PFSK-1 (cell line): ENCODE measurements around the gene SLC46A1.
A peak's percentile ranks its signal among the peaks of the same experiment; 100 is the strongest.

Experiments used
- FOXP2 ChIP-seq: optimal IDR thresholded peaks from 2 replicates; pipeline ENCODE3; 2011; ENCODE audit warnings: borderline replicate concordance, control low read depth, inconsistent platforms; ENCODE audit not compliant: insufficient read depth; ENCODE audit errors: extremely low read length, extremely low read depth
- POLR2AphosphoS5 ChIP-seq: IDR thresholded peaks from 2 replicates; pipeline ENCODE4 v1.6.1; 2012; ENCODE audit warnings: low read depth, mild to moderate bottlenecking, control low read depth, low read length, moderate library complexity
- SIN3A ChIP-seq: IDR thresholded peaks from 2 replicates; pipeline ENCODE4 v1.6.1; 2012; ENCODE audit warnings: mild to moderate bottlenecking, low read length, moderate library complexity, borderline replicate concordance; ENCODE audit not compliant: insufficient read depth
- TAF1 ChIP-seq: IDR thresholded peaks from 2 replicates; pipeline ENCODE4 v1.6.1; 2012; ENCODE audit warnings: low read length, control low read depth, borderline replicate concordance; ENCODE audit not compliant: insufficient read depth
- TF ChIP-seq, protein P1 (sequence below), 2 experiments: IDR thresholded peaks; 2 replicates each; pipeline versions ENCODE4 v1.6.1 to v1.8.0; 2011 to 2012; ENCODE audit warnings: low read depth in 2 of 2, low read length in 2 of 2, control low read depth in 1 of 2, inconsistent platforms in 1 of 2, mild to moderate bottlenecking in 1 of 2, moderate library complexity in 1 of 2; ENCODE audit not compliant: insufficient read depth in 1 of 2

Gene SLC46A1

DNA sequence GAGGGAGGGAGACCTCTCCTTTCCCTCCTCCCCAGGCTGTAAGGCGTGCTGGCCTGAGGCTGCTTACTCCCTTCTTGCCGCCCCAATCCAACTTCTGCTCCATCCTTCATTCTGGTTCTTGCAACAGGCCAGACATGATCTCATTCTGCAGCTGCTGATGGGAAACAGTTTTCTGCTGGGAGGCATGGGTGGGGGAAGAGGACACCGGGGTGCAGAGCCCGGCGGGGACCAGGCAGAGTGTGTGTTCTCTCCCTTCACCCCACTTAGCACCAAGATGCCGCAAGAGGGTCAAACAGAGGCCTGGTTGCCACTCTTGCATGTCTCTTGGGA, 33.1 kb downstream of the SLC46A1 start:
- TF ChIP-seq SIN3A (no peak), POLR2AphosphoS5 (no peak), FOXP2 (no peak), TAF1 (no peak)
- TF ChIP-seq, protein P1, sequence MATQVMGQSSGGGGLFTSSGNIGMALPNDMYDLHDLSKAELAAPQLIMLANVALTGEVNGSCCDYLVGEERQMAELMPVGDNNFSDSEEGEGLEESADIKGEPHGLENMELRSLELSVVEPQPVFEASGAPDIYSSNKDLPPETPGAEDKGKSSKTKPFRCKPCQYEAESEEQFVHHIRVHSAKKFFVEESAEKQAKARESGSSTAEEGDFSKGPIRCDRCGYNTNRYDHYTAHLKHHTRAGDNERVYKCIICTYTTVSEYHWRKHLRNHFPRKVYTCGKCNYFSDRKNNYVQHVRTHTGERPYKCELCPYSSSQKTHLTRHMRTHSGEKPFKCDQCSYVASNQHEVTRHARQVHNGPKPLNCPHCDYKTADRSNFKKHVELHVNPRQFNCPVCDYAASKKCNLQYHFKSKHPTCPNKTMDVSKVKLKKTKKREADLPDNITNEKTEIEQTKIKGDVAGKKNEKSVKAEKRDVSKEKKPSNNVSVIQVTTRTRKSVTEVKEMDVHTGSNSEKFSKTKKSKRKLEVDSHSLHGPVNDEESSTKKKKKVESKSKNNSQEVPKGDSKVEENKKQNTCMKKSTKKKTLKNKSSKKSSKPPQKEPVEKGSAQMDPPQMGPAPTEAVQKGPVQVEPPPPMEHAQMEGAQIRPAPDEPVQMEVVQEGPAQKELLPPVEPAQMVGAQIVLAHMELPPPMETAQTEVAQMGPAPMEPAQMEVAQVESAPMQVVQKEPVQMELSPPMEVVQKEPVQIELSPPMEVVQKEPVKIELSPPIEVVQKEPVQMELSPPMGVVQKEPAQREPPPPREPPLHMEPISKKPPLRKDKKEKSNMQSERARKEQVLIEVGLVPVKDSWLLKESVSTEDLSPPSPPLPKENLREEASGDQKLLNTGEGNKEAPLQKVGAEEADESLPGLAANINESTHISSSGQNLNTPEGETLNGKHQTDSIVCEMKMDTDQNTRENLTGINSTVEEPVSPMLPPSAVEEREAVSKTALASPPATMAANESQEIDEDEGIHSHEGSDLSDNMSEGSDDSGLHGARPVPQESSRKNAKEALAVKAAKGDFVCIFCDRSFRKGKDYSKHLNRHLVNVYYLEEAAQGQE (IDR thresholded peaks at IDR 0.05; ENCODE audit: insufficient read depth in 1 of 2, low read depth in 2 of 2, low read length in 2 of 2), result no peak; a peak in 1 of 4 replicates

DNA sequence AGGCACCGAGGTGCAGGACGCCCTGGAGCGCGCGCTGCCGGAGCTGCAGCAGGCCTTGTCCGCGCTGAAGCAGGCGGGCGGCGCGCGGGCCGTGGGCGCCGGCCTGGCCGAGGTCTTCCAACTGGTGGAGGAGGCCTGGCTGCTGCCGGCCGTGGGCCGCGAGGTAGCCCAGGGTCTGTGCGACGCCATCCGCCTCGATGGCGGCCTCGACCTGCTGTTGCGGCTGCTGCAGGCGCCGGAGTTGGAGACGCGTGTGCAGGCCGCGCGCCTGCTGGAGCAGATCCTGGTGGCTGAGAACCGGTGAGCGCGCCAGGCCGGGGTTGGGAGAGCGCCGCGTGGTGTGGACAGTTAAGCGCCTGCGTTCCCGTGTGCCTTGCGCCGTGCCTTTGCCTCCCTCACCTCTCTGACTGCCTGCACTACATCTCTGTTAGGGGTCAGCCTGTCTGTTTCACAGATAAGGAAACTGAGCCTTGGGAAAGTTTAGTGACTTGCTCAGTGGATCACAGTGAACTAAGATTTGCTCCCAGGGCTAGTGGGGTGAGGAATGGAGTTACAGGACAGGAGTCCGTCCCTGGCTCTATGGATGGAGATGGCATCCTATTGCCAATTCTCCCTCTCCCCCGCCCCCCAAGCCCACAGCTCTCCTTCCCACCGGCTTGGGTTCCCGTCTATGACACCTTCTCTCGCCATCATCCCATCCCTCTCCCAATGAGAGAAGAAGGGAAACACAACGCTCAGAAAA, 33.6 kb downstream of the SLC46A1 start:
- TF ChIP-seq, protein P1 (IDR thresholded peaks at IDR 0.05; ENCODE audit: insufficient read depth in 1 of 2, low read depth in 2 of 2, low read length in 2 of 2), result peak in 1 of 2 experiments; percentile 13; a peak in 1 of 4 replicates
- TF ChIP-seq POLR2AphosphoS5 (no peak), FOXP2 (no peak), SIN3A (no peak), TAF1 (no peak)

DNA sequence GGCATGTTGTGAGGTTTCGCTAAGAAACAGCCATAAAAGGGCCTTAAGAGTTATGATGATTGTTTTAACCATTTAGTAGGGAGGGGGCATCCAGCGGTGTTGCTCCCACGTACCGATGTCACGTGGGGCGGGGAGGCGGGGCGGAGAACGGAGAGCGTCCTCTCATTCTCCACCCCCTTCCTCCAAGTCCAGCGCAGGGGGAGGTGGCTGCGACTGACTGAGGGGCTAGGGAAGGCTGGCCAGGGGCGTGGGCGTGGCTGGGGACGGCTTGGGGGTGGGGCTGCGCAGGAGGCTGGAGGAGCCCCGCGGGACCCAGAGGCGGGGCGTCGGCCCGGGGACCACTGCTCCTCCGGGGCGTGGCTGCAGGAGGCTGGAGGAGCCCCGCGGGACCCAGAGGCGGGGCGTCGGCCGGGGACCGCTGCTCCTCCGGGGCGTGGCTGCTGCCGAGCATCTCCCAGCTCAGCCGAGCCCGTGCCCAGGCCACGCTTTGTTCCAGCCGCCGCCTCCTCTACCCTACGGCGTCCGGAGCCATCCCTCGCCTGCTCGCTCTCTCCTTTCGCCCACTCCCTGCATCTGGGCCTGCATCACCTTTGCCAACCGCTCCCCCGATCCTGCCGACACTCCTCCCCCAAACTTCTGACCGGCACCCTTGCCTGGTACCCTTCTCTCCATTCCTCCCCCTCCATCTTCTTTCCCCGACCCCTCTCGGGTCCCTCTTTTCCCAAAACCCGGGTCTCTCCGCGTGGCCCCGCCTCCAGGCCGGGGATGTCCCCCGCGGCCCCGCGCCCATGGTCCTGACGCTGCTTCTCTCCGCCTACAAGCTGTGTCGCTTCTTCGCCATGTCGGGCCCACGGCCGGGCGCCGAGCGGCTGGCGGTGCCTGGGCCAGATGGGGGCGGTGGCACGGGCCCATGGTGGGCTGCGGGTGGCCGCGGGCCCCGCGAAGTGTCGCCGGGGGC, 34.5 kb downstream of the SLC46A1 start, which contains the start of gene SARM1:
SARM1 (plus strand) TSS at position 450 of the 958 bp plus-strand sequence; CDS start at position 789, 339 bp downstream.
- no peak for TF ChIP-seq TAF1
- TF ChIP-seq FOXP2, result no peak
- no peak for TF ChIP-seq SIN3A
- TF ChIP-seq, protein P1 (IDR thresholded peaks at IDR 0.05; ENCODE audit: insufficient read depth in 1 of 2, low read depth in 2 of 2, low read length in 2 of 2), result peak in 1 of 2 experiments; percentile 50; a peak in 1 of 4 replicates
- TF ChIP-seq POLR2AphosphoS5, result no peak

DNA sequence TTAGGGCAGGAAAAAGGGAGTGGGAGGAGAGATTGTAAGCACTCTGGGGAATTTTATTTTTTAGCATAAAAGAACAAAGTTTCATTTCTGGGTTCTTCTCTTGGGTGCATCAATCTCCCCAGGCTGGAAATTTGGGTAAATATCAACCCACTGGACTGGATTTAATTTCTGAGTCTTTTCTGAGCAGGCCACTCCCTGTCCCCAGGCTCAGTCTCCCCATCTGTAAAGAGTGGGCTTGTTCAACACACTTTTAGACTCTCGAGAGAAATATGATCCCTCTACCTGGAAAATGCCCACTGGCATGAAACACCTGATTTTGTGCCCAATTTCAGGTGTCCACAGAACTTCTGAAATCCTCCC, 35.3 kb downstream of the SLC46A1 start:
- TF ChIP-seq SIN3A, result no peak
- TF ChIP-seq, protein P1 (IDR thresholded peaks at IDR 0.05; ENCODE audit: insufficient read depth in 1 of 2, low read depth in 2 of 2, low read length in 2 of 2), result no peak
- TF ChIP-seq FOXP2, result no peak
- TF ChIP-seq TAF1, result no peak
- no peak for TF ChIP-seq POLR2AphosphoS5
